ENCODE results near the gene SAP25.

Gene SAP25
- long read RNA-seq, donor 1, partial matches to known transcripts, result 0 of 4 reads
- long read RNA-seq, donor 1, other reads (novel, unspliced or antisense), result 0 of 4 reads
- long read RNA-seq, donor 2, result 0 reads
- long read RNA-seq, donor 3, result 0 reads
- long read RNA-seq, donor 4, partial matches to known transcripts, result 0 of 1 reads
- long read RNA-seq, donor 4, other reads (novel, unspliced or antisense), result 0 of 1 reads
- long read RNA-seq, donor 5, partial matches to known transcripts, result 0 of 1 reads
- long read RNA-seq, donor 5, other reads (novel, unspliced or antisense), result 0 of 1 reads
- long read RNA-seq, donor 6, partial matches to known transcripts, result 0 of 4 reads
- long read RNA-seq, donor 6, other reads (novel, unspliced or antisense), result 0 of 4 reads
- long read RNA-seq, donor 7, partial matches to known transcripts, result 0 of 2 reads
- long read RNA-seq, donor 7, other reads (novel, unspliced or antisense), result 0 of 2 reads
- long read RNA-seq, donor 8, result 0 reads

DNA sequence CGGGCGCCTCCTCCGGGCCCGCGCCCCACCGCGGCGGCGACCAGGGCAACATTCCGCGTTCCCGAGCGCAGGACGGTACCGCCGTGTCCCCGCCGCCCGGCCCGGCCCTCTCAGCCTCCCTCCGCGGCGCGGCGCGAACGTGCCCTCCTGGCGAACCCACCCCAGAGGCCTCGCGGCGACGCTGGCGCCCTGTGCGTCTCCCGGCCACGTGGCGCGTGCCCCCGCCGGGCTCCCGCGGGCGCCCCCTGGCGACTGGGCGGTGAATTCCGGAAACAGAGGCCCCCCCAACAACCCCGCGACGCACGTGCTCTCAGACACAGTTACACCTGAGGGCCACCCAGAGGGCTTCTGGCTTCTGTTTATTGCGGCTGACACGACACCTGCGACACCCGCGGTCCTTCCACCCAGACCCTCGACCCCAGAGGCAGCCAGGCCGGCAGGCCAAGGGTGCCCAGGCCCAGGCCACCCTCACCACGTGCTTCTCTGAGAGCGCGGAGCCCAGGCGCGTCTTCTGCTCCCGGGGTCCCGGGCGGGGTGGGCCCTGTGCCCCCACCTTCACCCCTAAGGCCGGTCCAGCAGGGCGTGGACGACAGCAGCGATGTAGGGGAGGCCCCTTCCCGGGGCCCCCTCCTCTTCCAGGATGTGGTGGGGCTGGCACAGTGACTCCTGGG lies at the start of gene SAP25:
TSS of gene SAP25 (minus strand) at position 210 of the 671 bp plus-strand sequence. CDS start at position 52, 158 bp downstream.
- no peak for DNase-seq

DNA sequence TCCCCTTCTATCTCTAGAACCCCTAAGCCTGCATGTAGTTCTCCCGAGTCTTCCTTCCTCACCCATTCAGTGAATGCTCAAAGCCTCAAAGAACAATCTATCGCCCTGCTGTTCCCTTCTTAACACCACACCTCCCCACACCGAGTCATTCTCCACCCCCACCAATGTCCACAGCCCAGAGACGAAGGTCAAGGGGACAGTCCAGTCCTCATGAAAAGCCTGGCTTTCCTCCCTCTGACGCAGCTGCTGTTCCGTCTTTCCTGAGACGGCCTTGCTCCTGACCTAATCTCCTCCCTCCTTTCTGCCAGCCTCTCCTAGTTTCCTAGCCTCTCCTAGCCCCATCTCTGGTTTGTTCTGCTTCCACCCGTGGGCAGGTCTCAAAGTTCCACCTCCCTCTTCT lies 47.9 kb upstream of the SAP25 start:
- DNase-seq, result no peak

- DNase-seq, result no peak
These were observed 47.1 kb upstream of the SAP25 start for GRCh38 chr7:100620804-100621203.

DNA sequence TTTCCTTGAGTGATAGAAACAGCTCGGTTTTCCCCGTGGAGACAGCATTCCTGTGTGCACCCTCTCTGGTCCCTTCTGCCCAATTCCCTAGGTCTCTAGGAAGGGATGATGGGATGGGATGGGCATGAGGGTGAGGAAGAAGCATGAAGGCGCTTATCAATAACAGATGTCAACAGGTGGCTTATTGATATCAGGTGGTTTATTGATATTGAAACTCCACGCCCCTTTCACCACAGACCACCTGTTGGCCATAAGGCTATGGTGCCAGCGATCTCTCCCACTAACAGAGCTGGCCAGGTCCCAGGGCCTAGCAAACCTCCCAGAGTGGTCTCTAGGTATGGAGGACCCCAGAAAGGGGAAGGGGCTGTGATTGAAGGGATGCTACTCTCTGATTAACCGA lies 46.5 kb upstream of the SAP25 start:
- no peak for DNase-seq

- no peak for DNase-seq
These were observed 40.7 kb upstream of the SAP25 start for GRCh38 chr7:100614308-100614861.

DNA sequence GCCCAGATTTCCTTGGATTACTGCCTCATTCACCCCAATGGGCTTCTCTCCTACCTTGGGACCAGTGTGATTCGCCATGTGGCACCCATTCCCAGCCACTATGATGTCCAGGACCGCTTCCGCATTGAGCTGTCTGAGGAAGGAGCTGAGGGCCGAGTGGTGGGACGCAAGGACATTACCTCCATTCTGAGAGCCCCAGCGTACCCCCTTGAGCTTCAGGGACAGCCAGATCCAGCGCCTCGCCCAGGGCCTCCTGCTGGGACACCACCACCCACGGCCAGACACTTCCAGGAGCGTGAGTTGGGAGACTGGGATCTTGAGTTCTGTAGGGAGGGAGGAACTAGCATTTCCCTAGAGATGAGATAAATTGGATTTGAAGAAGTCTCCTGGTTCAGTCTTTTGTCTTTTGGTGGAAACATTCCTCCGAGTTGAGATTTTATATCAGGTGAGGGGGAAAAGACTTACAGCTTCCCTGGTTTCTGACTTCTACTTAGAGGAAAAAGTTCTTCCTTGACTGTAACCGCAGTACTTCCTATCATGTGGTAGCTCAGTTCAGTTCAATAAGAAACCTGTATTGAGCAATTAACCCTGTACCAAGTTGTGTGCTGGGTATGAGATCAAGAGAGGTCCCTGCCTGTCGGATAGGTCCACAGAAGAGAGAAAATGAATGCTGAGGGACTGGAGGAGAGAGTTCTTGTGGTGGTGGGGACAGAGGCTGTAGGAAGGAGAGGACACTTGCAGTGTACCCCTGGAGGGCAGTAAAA lies 39.9 kb upstream of the SAP25 start:
- DNase-seq, result no peak

DNA sequence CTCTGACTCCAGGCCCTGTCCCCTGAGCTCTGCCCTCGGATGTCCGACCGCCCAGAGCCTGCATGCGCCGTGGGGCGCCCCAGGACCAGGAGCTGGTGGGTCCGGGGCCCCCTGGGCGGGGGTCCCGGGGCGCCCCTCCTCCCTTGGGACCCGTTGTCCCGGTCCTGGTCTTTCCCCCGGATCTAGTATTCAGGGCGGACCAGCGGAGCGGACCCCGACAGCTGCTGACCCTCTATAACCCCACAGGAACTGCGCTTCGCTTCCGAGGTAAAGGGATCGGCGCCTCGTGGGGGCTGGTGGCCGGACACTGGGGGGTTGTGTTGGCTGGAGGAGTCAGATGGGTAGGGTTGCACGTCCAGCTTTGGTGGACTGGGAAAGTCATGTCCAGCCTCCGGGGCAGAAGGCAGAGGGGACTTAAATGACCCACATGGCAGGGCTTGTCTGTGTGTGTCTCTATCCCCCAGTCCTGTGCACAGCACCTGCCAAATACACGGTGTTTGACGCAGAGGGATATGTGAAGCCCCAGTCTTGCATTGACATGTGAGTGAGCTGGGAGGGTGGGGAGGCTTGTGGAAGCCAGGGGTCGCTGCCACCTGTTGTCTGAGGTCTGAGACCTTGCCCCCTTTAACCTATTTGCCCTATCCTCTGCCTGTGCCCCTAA lies 39.2 kb upstream of the SAP25 start:
- DNase-seq, result peak; percentile 86

- DNase-seq, result peak; percentile 100
These were observed 38.5 kb upstream of the SAP25 start, which contains the start of gene MOSPD3 for GRCh38 chr7:100611983-100612729. Gene MOSPD3, plus strand, starts transcription at chr7:100612540. Its CDS starts 252 bp downstream, at chr7:100612792.

DNA sequence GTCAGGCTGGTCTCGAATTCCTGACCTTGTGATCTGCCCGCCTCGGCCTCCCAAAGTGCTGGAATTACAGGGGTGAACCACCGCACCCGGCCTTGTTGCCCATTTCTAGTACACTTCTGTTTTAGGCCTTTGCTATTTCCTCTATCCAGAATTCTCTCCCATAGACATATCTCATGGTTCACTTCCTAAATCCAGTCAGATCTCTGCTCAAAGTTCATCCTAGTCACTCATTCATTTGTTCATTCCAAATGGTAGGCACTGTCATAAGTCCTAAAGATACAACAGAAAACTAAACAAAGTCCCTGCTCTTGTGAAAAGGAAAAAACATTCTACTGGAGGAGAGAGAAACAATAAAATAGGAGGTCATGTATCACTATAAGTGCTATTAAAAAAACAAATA lies 36.3 kb upstream of the SAP25 start:
- DNase-seq, result no peak

DNA sequence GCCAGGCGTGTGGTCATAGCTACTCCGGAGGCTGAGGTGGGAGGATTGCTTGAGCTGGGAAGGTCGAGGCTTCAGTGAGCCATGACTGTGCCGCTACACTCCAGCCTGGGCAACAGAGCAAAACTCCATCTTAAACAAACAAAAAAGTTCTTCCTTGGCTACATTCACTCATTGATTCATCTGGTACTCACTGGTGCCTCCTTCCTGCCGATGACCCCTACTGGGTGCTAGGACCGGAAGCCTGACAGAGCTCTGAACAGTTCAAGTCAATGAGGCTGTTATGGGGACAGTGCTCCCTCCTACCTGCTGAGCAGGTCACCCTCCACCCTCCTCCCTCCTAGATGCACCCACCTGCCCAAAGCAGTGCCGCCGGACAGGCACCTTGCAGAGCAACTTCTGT lies 33.4 kb upstream of the SAP25 start:
- DNase-seq, result no peak

DNA sequence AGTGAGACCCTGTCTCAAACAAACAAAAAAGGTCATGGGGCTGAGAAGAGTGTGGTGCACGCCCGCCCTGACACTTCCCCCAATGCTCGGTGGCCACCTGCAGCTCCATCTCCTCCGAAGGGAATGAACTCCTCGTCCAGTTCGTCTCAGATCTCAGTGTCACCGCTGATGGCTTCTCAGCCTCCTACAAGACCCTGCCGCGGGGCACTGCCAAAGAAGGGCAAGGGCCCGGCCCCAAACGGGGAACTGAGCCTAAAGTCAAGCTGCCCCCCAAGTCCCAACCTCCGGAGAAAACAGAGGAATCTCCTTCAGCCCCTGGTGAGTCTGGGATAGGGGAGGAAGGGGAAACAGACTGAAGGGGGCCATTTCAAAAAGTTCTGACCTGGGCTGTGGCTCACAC lies 32.6 kb upstream of the SAP25 start:
- DNase-seq, result no peak

DNA sequence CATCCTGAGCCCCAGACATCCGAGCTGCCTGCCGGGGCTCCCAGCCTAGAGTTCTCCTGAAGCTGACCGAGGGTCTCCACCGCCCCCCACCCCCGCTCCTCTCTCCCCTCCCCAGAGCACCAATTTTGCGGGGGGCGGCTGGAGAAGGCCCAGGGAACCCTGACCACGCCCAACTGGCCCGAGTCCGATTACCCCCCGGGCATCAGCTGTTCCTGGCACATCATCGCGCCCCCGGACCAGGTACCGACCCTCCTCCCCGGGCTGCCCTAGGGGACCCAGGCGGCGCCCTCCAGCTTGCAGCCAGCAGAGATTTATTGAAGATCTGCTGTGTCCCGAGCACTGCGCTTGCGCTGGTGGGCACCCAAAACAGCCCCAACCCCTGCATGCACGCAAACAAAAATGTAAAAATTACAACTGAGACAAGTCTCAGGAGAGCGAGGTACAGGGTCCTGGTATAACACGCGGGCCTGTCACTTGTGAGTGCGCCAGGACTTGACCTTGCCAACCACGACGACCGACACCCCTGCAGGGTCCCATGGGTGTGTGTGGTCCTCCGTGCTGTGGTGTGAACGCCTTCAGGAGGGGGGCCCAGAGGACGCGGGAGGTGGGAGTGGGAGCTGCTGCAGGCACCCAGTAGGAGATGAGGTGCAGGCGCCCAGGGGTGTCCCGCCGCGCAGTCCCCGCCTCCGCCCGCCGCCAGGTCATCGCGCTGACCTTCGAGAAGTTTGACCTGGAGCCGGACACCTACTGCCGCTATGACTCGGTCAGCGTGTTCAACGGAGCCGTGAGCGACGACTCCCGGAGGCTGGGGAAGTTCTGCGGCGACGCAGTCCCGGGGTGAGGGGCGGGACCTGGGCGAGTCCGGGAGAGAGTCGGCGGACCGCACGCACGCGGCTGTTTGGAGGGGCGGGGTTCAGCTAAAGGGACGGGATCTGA lies 31.5 kb upstream of the SAP25 start:
- peak; percentile 55 for DNase-seq

GRCh38 chr7:100604028-100604975 lies 30.6 kb upstream of the SAP25 start:
- DNase-seq, result peak; percentile 74

DNA sequence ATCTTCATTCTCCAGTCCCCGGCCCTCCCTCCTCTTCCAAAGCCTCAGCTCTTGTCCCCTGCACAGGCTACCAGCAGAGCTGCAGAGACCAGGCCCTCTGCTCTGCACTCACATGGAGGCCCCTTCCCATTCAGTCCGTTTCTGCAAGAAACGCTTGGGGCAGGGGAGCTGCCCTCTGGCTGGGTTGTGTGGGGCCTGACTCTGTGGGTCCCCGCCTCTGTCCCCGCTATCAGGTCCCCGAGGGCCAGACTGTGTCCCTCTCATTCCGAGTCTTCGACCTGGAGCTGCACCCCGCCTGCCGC lies 30.0 kb upstream of the SAP25 start:
- peak; percentile 81 for DNase-seq

- peak; percentile 47 for DNase-seq
These were observed 29.4 kb upstream of the SAP25 start for GRCh38 chr7:100602889-100603725.

DNA sequence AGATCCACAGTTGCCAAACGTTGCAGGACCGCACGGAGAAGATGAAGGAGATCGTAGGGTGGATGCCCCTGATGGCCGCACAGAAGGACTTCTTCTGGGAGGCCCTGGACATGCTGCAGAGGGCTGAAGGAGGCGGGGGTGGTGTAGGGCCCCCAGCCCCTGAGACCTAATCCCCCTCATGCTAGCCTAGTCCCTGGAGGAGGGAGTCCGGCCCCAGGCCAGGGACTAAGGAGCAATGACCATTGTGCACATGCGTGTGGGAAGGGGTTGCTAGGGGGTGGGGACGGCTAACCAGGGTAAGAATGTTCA lies 27.0 kb upstream of the SAP25 start:
- no peak for DNase-seq

- DNase-seq, result no peak
These were observed 26.4 kb upstream of the SAP25 start for GRCh38 chr7:100599911-100600729.

Measured in right kidney (tissue), 9 donors.